GM19455 (cell line): ENCODE data around the gene LEUTX.
"Not testable (repeated sequence)": the region's sequence is repeated elsewhere in the genome, so short reads cannot be mapped to it uniquely, and the experiment has no call there.

Experiments
- ATAC-seq: cut with Tn5 transposase; IDR thresholded peaks from one replicate; pipeline ENCODE4 v1.9.1; 2021; ENCODE audit not compliant: unreplicated experiment

LEUTX gene

GRCh38 chr19:39778763-39779162 is at the start of gene LEUTX:
Gene LEUTX, plus strand, starts transcription at chr19:39778854. Its CDS starts 67 bp downstream, at chr19:39778921.
- ATAC-seq: no peak

GRCh38 chr19:39729594-39729993 is 49.1 kb upstream of the LEUTX start:
- ATAC-seq: no peak

- no peak for ATAC-seq
Observed at GRCh38 chr19:39731685-39732084, 47.0 kb upstream of the LEUTX start.

GRCh38 chr19:39733841-39734240 is 44.8 kb upstream of the LEUTX start:
- ATAC-seq: no peak

GRCh38 chr19:39735688-39736087 is 43.0 kb upstream of the LEUTX start:
- no peak for ATAC-seq

- ATAC-seq: no peak
Observed at GRCh38 chr19:39736088-39736487, 42.6 kb upstream of the LEUTX start.

- ATAC-seq: no peak
Observed at GRCh38 chr19:39737351-39737750, 41.3 kb upstream of the LEUTX start.

- ATAC-seq: no peak
Observed at GRCh38 chr19:39737891-39738290, 40.8 kb upstream of the LEUTX start, which contains the start of gene CLC. Gene CLC, minus strand, starts transcription at chr19:39738029. Its CDS starts 77 bp downstream, at chr19:39737952.

GRCh38 chr19:39738814-39739213 is 39.8 kb upstream of the LEUTX start:
- no peak for ATAC-seq

- no peak for ATAC-seq
Observed at GRCh38 chr19:39740395-39740794, 38.3 kb upstream of the LEUTX start.

GRCh38 chr19:39745643-39746042 is 33.0 kb upstream of the LEUTX start:
- ATAC-seq: no peak

GRCh38 chr19:39746836-39747529 is 31.7 kb upstream of the LEUTX start:
- no peak for ATAC-seq

GRCh38 chr19:39749981-39750380 is 28.7 kb upstream of the LEUTX start:
- ATAC-seq: no peak

- ATAC-seq: no peak
Observed at GRCh38 chr19:39752390-39752789, 26.3 kb upstream of the LEUTX start.

- ATAC-seq: no peak
Observed at GRCh38 chr19:39752795-39753194, 25.9 kb upstream of the LEUTX start.

- no peak for ATAC-seq
Observed at GRCh38 chr19:39754544-39754943, 24.1 kb upstream of the LEUTX start.

GRCh38 chr19:39754971-39755370 is 23.7 kb upstream of the LEUTX start:
- no peak for ATAC-seq

- ATAC-seq: no peak
Observed at GRCh38 chr19:39759457-39760184, 19.0 kb upstream of the LEUTX start.

- ATAC-seq: not testable (repeated sequence)
Observed at GRCh38 chr19:39761851-39762250, 16.8 kb upstream of the LEUTX start.

GRCh38 chr19:39765091-39766076 is 13.3 kb upstream of the LEUTX start:
- ATAC-seq: no peak

GRCh38 chr19:39768334-39768733 is 10.3 kb upstream of the LEUTX start:
- no peak for ATAC-seq
